ENCODE measurements around the gene RPP40. TPM values are rescaled to one million over a fixed set of nuclear protein-coding genes. Genes with fewer than 3 reads are reported as not detected.
"Not testable (repeated sequence)": the region's sequence is repeated elsewhere in the genome, so short reads cannot be mapped to it uniquely, and the experiment has no call there.

Gene RPP40
- total and polyA plus RNA-seq, 4 donors: 4.4 to 8.5 (median 7.0) TPM

DNA sequence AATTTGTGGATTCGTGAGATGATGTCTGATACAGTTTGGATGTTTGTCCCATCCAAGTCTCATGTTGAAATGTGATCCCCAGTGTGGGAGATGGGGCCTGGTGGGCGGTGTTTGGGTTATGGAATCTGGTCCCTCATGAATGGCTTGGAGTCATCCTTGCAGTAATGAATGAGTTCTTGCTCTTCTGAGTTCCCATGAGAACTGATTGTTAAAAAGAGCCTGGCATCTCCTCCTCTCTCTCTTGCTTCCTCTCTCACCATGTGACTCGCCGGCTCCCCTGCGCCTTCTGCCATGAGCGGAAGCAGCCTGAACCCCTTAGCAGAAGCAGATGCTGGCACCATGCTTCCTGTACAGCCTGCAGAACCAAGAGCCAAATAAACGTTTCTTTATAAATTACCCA is 30.5 kb upstream of the RPP40 start:
- H3K27me3 ChIP-seq (ENCODE audit: control insufficient read depth in 3 of 3, insufficient read depth in 3 of 3, low read length in 2 of 3): no peaks in the 10 kb centered on the region
- H3K36me3 ChIP-seq (ENCODE audit: control insufficient read depth in 4 of 4, insufficient read depth in 4 of 4, low read length in 4 of 4): no peaks in the 10 kb centered on the region
- ATAC-seq (ENCODE audit: insufficient read depth, low FRiP score) (no peak), DNase-seq (no peak)
- no peak overlapping the region for H3K27ac ChIP-seq (ENCODE audit: low read depth in 1 of 2, low read length in 1 of 2)
- TF ChIP-seq, protein P1, sequence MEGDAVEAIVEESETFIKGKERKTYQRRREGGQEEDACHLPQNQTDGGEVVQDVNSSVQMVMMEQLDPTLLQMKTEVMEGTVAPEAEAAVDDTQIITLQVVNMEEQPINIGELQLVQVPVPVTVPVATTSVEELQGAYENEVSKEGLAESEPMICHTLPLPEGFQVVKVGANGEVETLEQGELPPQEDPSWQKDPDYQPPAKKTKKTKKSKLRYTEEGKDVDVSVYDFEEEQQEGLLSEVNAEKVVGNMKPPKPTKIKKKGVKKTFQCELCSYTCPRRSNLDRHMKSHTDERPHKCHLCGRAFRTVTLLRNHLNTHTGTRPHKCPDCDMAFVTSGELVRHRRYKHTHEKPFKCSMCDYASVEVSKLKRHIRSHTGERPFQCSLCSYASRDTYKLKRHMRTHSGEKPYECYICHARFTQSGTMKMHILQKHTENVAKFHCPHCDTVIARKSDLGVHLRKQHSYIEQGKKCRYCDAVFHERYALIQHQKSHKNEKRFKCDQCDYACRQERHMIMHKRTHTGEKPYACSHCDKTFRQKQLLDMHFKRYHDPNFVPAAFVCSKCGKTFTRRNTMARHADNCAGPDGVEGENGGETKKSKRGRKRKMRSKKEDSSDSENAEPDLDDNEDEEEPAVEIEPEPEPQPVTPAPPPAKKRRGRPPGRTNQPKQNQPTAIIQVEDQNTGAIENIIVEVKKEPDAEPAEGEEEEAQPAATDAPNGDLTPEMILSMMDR (IDR thresholded peaks at IDR 0.05; ENCODE audit: control extremely low read depth, extremely low read depth): no peak
- H3K9ac ChIP-seq (ENCODE audit: insufficient read depth in 1 of 2, low read length in 2 of 2): no peak overlapping the region
- H3K4me3 ChIP-seq: no peak overlapping the region
- WGBS, 2 donors: 36 to 53% methylated on average over 7 of the region's 7 CpGs
- no peaks in the 10 kb centered on the region for H3K9me3 ChIP-seq (ENCODE audit: control insufficient read depth in 4 of 4, insufficient read depth in 3 of 4, low read length in 3 of 4)
- H3K4me1 ChIP-seq (ENCODE audit: control insufficient read depth in 5 of 5, insufficient read depth in 5 of 5, low read length in 5 of 5): peaks cover 0 to 4% (median 0%) of the 10 kb centered on the region in 5 donors

DNA sequence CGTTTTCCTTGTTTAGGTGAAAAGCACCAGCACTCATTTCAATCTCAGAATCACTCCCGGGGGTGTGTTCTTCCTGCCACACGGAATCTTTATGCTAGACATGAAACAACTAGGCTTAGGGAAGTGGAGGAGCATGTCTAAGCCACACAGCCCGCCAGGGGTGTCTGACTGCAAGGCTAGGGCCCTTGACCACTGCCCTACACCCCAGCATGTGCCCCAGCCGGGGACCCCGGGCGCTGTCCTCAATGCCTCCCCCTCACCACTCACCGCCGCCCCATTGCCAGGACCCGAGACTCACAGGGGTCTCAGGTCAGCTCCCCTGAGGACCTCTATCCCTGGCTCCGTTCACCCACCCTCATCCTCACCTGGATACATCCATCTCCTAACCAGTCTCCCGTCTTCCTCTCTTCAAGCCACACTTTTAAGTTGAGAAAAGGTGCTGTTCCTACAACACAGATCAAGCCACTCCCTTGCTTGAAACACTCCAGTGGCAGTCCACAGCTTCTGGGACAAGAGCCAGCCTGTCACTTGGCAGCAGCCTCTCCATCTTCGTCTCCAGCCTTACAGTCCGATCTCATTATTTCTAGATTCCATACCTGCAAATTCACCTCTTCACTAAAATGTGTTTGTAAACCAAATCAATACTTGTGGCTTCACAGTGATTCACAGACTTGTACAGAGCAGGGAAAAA is 29.5 kb upstream of the RPP40 start:
- not testable (repeated sequence) for ATAC-seq (ENCODE audit: insufficient read depth, low FRiP score); H3K9me3 ChIP-seq (ENCODE audit: control insufficient read depth in 4 of 4, insufficient read depth in 3 of 4, low read length in 3 of 4); H3K4me3 ChIP-seq; H3K27ac ChIP-seq (ENCODE audit: low read depth in 1 of 2, low read length in 1 of 2); H3K36me3 ChIP-seq (ENCODE audit: control insufficient read depth in 4 of 4, insufficient read depth in 4 of 4, low read length in 4 of 4); H3K4me1 ChIP-seq (ENCODE audit: control insufficient read depth in 5 of 5, insufficient read depth in 5 of 5, low read length in 5 of 5); H3K27me3 ChIP-seq (ENCODE audit: control insufficient read depth in 3 of 3, insufficient read depth in 3 of 3, low read length in 2 of 3); H3K9ac ChIP-seq (ENCODE audit: insufficient read depth in 1 of 2, low read length in 2 of 2)
- DNase-seq: peak in 1 of 3 donors; percentile 18
- 63 to 84% methylated on average over 9 to 14 of the region's 14 CpGs for WGBS, 2 donors

DNA sequence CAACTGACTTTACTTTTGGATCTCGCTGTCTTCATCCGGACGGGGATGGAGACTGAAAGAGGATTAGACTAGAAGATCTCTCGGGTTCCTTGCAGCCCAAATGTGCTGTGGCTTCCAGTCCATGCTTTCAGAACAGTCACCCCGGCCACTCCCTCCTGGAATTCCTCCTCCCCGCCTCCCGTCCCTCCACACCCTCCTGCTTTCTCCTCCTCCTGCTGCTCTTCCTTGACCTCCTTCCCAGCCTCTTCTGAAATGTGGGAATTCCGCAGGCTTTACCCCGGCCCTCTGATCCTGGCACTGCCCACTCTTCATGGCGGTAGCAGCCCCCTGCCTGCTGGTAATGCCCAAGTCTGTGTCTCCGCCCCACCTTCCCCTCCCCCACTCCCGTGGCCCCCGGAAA is 28.9 kb upstream of the RPP40 start:
- not testable (repeated sequence) for ATAC-seq (ENCODE audit: insufficient read depth, low FRiP score); H3K9ac ChIP-seq (ENCODE audit: insufficient read depth in 1 of 2, low read length in 2 of 2); H3K4me1 ChIP-seq (ENCODE audit: control insufficient read depth in 5 of 5, insufficient read depth in 5 of 5, low read length in 5 of 5); H3K36me3 ChIP-seq (ENCODE audit: control insufficient read depth in 4 of 4, insufficient read depth in 4 of 4, low read length in 4 of 4); H3K27me3 ChIP-seq (ENCODE audit: control insufficient read depth in 3 of 3, insufficient read depth in 3 of 3, low read length in 2 of 3); H3K4me3 ChIP-seq; H3K27ac ChIP-seq (ENCODE audit: low read depth in 1 of 2, low read length in 1 of 2); H3K9me3 ChIP-seq (ENCODE audit: control insufficient read depth in 4 of 4, insufficient read depth in 3 of 4, low read length in 3 of 4)
- 48 to 77% methylated on average over 13 of the region's 13 CpGs for WGBS, 2 donors
- DNase-seq: peak in 2 of 3 donors; percentile 25 to 33

DNA sequence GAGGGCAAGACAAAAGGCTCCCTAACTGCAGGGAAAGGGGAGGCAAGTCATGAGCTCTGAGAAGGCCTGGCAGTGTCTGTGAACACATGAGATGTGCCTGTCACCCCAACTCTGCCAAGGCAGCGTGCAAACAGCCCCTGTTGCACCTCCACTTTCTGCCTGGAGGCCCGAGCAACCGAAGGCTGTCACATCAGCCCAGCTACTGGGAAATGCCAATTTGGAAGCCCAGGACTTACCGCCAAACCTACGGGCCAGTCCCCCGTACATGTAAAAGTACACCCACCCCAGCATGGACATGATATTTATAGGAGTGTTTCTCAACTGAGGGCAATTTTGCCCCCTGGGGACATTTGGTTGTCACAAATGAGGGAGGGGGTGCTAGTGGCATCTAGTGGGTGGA is 27.3 kb upstream of the RPP40 start:
- no peak overlapping the region for H3K4me3 ChIP-seq
- no peaks in the 10 kb centered on the region for H3K9me3 ChIP-seq (ENCODE audit: control insufficient read depth in 4 of 4, insufficient read depth in 3 of 4, low read length in 3 of 4)
- ATAC-seq (ENCODE audit: insufficient read depth, low FRiP score) (no peak), DNase-seq (no peak)
- TF ChIP-seq, protein P1 (IDR thresholded peaks at IDR 0.05; ENCODE audit: control extremely low read depth, extremely low read depth): no peak
- H3K27ac ChIP-seq (ENCODE audit: low read depth in 1 of 2, low read length in 1 of 2): no peak overlapping the region
- peaks cover 0 to 4% (median 1%) of the 10 kb centered on the region in 5 donors for H3K4me1 ChIP-seq (ENCODE audit: control insufficient read depth in 5 of 5, insufficient read depth in 5 of 5, low read length in 5 of 5)
- no peaks in the 10 kb centered on the region for H3K27me3 ChIP-seq (ENCODE audit: control insufficient read depth in 3 of 3, insufficient read depth in 3 of 3, low read length in 2 of 3)
- 97 to 99% methylated on average over 6 of the region's 6 CpGs for WGBS, 2 donors
- H3K9ac ChIP-seq (ENCODE audit: insufficient read depth in 1 of 2, low read length in 2 of 2): no peak overlapping the region
- no peaks in the 10 kb centered on the region for H3K36me3 ChIP-seq (ENCODE audit: control insufficient read depth in 4 of 4, insufficient read depth in 4 of 4, low read length in 4 of 4)

All from lung (tissue), 12 donors.